ENCODE measurements around the gene TMEM50A.
A peak's percentile ranks its signal among the peaks of the same experiment; 100 is the strongest.
"Not testable (repeated sequence)": the region's sequence is repeated elsewhere in the genome, so short reads cannot be mapped to it uniquely, and the experiment has no call there.

TMEM50A gene

GRCh38 chr1:25338188-25338981, at the start of gene TMEM50A:
Gene TMEM50A, plus strand, starts transcription at chr1:25338334. Its CDS starts 2,153 bp downstream, at chr1:25340487.
- DNase-seq (ENCODE audit: low spot score) = peak; percentile 90

GRCh38 chr1:25288573-25289101, 49.5 kb upstream of the TMEM50A start:
- not testable (repeated sequence) for DNase-seq (ENCODE audit: low spot score)

GRCh38 chr1:25290043-25290442, 48.1 kb upstream of the TMEM50A start:
- DNase-seq (ENCODE audit: low spot score) = not testable (repeated sequence)

GRCh38 chr1:25293426-25293825, 44.7 kb upstream of the TMEM50A start:
- DNase-seq (ENCODE audit: low spot score) = not testable (repeated sequence)

- not testable (repeated sequence) for DNase-seq (ENCODE audit: low spot score)
These were observed 43.0 kb upstream of the TMEM50A start for GRCh38 chr1:25294889-25295826.

- DNase-seq (ENCODE audit: low spot score) = not testable (repeated sequence)
These were observed 41.6 kb upstream of the TMEM50A start for GRCh38 chr1:25296501-25296900.

- DNase-seq (ENCODE audit: low spot score) = not testable (repeated sequence)
These were observed 37.4 kb upstream of the TMEM50A start for GRCh38 chr1:25300729-25301128.

GRCh38 chr1:25302330-25302729, 35.8 kb upstream of the TMEM50A start:
- DNase-seq (ENCODE audit: low spot score) = not testable (repeated sequence)

GRCh38 chr1:25304936-25305335, 33.2 kb upstream of the TMEM50A start:
- DNase-seq (ENCODE audit: low spot score) = not testable (repeated sequence)

GRCh38 chr1:25308168-25308567, 30.0 kb upstream of the TMEM50A start:
- not testable (repeated sequence) for DNase-seq (ENCODE audit: low spot score)

GRCh38 chr1:25309085-25309484, 29.0 kb upstream of the TMEM50A start:
- DNase-seq (ENCODE audit: low spot score) = not testable (repeated sequence)

- not testable (repeated sequence) for DNase-seq (ENCODE audit: low spot score)
These were observed 28.6 kb upstream of the TMEM50A start for GRCh38 chr1:25309486-25309885.

- not testable (repeated sequence) for DNase-seq (ENCODE audit: low spot score)
These were observed 25.2 kb upstream of the TMEM50A start for GRCh38 chr1:25312806-25313470.

GRCh38 chr1:25320314-25320938, 17.7 kb upstream of the TMEM50A start:
- not testable (repeated sequence) for DNase-seq (ENCODE audit: low spot score)

GRCh38 chr1:25322127-25322526, 16.0 kb upstream of the TMEM50A start:
- not testable (repeated sequence) for DNase-seq (ENCODE audit: low spot score)

- not testable (repeated sequence) for DNase-seq (ENCODE audit: low spot score)
These were observed 13.7 kb upstream of the TMEM50A start for GRCh38 chr1:25324407-25324806.

GRCh38 chr1:25327864-25328790, 10.0 kb upstream of the TMEM50A start:
- DNase-seq (ENCODE audit: low spot score) = not testable (repeated sequence)

GRCh38 chr1:25328791-25329185, 9.3 kb upstream of the TMEM50A start:
- not testable (repeated sequence) for DNase-seq (ENCODE audit: low spot score)

GRCh38 chr1:25329336-25329735, 8.8 kb upstream of the TMEM50A start:
- not testable (repeated sequence) for DNase-seq (ENCODE audit: low spot score)

GRCh38 chr1:25329950-25330349, 8.2 kb upstream of the TMEM50A start:
- DNase-seq (ENCODE audit: low spot score) = not testable (repeated sequence)
